GM21526 (cell line): ENCODE results near the gene C15orf62.

Source experiments
- ATAC-seq: cut with Tn5 transposase; IDR thresholded peaks from one replicate; pipeline ENCODE4 v1.9.1; 2021; ENCODE audit warnings: moderate library complexity; ENCODE audit not compliant: unreplicated experiment, low FRiP score

C15orf62 gene

DNA sequence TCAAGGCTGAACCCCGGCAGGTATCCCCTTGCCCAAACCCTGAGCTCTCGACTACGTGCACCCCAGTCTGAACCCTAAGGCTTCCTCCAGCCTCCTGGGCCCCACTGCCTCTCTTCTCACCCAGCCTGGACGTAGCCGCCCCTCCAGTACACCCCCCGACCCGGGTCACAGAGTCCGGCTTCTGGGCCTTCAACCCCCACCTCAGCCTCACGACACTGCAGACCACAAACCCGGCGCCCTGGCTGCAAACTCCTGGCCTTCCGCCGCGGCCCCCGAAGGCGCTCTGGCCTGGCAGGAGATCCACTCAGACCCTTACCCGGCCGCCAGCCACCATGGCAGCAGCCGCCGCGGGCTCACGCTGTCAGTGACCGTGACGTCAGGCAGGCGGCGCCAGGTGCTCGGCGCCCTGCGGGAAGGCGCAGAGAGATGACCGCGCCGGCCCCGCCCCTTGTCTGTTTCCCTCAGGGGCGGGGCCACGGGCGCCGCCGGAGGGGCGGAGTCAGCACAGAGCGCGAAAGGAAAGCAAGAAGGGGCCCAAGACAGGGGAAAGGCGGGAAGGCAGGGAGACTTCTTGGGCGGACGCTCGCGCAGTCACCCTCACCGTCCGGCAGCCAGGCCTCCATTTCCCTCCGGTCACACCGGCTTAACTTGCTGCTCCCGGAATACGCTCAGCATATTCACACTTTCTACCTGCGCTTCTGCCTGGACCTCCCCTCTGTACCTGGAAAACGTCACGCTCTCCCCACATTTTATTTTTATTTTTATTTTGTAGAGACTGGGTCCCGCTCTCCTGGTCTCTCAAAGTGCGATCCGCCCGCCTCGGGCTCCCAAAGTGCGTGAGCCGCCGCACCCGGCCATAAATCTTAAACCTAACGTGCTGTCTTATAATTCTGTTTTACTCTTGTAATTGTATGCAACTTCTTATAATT, 14.6 kb upstream of the C15orf62 start, which contains the start of gene RMDN3:
TSS of gene RMDN3 (minus strand) at position 372 of the 929 bp plus-strand sequence. CDS start 471 bp downstream, outside the sequence.
- ATAC-seq = peak; percentile 74

GRCh38 chr15:40755812-40756208, 14.0 kb upstream of the C15orf62 start:
- no peak for ATAC-seq

GRCh38 chr15:40756938-40757337, 12.8 kb upstream of the C15orf62 start:
- no peak for ATAC-seq

DNA sequence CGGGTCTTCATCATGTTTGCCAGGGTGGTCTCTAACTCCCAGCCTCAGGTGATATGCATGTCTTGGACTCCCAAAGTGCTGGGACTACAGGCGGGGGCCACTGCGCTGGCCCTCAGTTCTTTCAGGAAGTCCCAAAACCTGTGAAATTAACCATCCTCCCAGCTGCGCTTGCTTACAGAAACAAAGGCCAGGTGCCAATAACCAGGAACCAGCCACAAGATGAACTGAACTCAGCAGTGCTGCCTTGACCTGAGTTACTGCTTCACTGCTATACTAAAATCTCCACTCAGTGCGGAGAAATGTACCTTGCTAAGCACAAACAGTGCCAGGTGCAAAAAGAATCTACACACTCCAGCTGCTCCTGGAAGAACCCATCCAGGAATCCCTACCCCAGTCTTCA, 9.8 kb upstream of the C15orf62 start:
- ATAC-seq = no peak

GRCh38 chr15:40762919-40763800, 6.6 kb upstream of the C15orf62 start:
- no peak for ATAC-seq

GRCh38 chr15:40763801-40764628, 5.8 kb upstream of the C15orf62 start, which contains the start of gene GCHFR:
GCHFR (plus strand) TSS chr15:40764068; CDS start chr15:40764181, 113 bp downstream.
- ATAC-seq = peak; percentile 53

DNA sequence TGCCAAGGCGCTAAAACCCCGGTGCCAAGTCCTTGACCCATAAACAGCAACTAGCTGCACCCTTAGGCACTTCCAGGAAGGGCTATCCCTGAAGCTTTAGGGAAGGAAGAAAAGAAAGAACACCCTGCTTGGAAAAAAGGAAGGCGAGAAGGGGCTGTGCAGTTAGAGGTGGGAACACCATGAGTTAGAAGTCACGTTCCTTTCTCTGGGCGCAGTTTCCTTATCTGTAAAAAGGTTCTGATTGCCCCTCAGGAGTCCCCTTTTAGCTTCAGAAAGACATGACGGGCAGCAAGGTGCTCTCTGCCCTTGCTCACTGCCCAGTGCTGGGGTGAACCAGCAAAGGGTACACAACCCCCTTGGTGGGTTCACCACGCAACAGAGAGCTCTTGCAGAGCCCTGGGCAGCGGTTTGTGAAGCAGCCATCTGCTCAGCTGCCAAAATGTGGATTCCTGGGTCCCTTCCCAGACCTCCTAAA, 5.1 kb upstream of the C15orf62 start:
- ATAC-seq = no peak

DNA sequence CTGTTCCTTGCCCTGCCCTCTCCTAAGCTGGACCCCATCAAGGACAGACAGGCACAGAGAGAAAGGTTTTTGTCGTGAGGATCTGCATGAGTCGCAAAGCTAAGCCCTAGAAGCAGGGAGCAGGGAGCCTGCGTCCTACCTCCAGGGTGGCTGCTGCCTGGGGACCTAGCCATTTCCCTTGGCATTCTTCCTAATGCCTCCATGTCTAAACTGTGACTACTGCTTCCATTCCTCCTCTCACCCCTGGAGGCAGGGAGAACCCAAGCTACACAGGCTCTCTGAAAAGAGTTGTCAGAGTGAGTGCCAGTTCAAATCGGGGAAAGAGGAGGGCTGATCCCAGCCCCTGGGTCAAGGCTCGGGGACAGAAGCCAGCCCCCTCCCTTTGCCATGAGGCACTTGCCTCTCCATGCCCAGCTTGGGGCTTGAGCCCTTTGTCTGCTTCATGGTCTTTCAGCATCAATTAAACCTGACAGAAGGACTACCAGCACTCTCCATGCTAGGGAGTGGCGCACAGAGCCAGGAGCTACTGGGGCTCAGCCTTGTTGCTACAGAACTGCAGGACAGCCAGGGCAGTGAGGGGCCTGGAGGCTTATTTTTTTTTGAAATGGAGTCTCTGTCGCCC, 3.5 kb upstream of the C15orf62 start:
- ATAC-seq = no peak

GRCh38 chr15:40766906-40767837, 2.6 kb upstream of the C15orf62 start:
- no peak for ATAC-seq

GRCh38 chr15:40767838-40768500, 1.8 kb upstream of the C15orf62 start:
- ATAC-seq = no peak

- ATAC-seq = no peak
Measured at GRCh38 chr15:40768521-40769273, 1.1 kb upstream of the C15orf62 start.

DNA sequence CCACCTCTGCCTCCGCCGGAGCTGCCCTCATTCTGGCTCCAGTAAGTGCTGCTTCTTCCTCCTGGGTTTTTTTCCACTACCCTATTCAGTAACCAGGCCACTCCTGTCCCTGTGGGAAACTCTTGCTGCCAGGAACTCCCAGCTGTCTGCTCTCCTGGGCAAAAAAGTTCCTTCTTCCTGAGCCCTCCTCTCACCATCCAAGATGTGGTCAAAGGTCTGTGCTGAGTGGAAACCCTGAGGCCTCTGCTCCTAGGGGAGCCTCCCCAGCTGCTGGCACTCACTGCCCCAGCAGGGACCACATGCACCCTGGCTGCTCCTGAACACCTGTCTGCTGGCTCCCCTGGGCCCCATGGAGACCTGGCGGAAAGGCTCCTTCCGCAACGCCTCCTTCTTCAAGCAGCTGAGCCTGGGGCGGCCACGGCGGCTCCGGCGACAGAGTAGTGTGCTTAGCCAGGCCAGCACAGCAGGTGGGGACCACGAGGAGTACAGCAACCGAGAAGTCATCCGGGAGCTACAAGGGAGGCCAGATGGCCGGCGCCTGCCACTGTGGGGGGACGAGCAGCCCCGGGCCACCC, 454 bp downstream of the C15orf62 start:
- no peak for ATAC-seq

DNA sequence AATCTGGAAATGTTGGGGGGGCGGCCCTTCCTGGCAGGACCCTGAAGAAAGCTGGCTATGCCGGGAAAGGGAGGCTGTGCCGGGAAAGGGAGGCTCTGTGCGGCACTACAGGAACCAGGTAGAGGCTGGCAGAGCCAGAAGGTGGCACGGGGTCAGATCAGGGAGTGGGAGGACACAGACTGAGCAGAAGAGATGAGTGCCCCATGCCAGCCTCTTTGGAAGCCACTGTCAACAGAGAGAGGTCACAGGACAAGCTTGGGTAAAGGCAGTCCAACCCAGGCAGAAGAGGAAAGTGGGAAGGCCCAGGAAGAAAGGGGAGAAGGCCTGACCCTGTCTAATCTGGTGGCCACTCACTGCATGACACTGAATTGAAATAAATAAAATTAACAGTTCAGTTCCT, 1.5 kb downstream of the C15orf62 start:
- ATAC-seq = no peak

DNA sequence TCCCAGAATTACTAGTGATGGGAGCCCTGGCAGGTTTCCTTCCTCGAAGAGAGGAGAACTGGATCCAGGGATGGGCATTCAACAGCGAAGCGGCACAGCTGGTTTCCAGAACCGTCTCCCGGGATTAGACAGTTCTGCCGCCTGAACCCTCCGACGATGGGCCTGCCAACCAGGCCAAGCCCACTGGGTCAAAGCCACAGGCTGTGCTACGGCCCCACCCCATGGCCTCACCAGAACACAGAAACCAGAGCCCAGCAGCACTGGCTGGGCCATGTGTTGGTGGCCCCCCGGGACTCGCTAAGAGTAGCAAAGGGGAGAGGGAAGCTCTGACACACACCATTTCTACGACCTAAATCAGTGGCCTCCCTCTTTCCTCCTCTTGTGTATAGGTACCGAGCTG, 2.2 kb downstream of the C15orf62 start:
- ATAC-seq = no peak

GRCh38 chr15:40773496-40773895, 3.7 kb downstream of the C15orf62 start:
- no peak for ATAC-seq

GRCh38 chr15:40773902-40774301, 4.1 kb downstream of the C15orf62 start:
- no peak for ATAC-seq

DNA sequence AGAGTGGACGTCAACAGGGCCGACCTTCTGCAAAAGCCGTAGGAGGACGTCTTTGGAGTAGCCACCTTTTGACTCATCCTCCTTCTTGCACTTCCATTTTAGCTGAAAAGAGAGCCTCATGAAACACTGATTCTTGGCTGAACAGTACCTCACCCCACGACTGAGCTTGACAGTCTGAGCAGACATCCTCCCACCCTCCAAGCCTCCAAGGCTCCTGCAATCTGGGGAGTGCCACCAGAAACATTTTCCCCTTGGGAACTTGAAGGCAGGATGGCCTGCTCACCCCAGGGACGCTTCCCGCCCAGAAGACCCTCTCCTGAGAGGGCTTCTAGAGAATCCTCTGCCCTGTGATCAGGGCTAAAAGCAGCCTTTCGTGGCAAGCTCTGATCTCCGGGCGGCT, 5.2 kb downstream of the C15orf62 start:
- ATAC-seq = no peak
